Neural cell (in vitro differentiated cells): ENCODE results near the gene TSG101. TPM values are rescaled to one million over a fixed set of nuclear protein-coding genes. Genes with fewer than 3 reads are reported as not detected.

Experiments
- H2AFZ ChIP-seq: fragments of 200-600, 300-800 bp; sonication (generic), shearing (Covaris generic); 2 replicates; pipeline ENCODE4 v1.6.0; 2014; ENCODE audit warnings: low read depth, mild to moderate bottlenecking, antibody characterized with exemption, low read length, moderate library complexity
- H3F3A ChIP-seq: fragments of 200-600 bp; shearing (Covaris generic); 2 replicates; pipeline ENCODE4 v1.6.1; 2016; ENCODE audit warnings: mild to moderate bottlenecking, moderate library complexity, mixed read lengths, antibody characterized with exemption, low read length; ENCODE audit not compliant: insufficient read depth, poor library complexity, severe bottlenecking
- H3K27ac ChIP-seq: fragments of 200-600, 300-800 bp; sonication (generic), shearing (Covaris generic); 2 replicates; pipeline ENCODE4 v1.5.1; 2014; ENCODE audit warnings: mild to moderate bottlenecking, low read length, moderate library complexity
- H3K27me3 ChIP-seq: fragments of 300-800, 200-600 bp; sonication (generic), shearing (Covaris generic); 2 replicates; pipeline ENCODE4 v1.6.0; 2014; ENCODE audit warnings: mild to moderate bottlenecking, low read depth, low read length, moderate library complexity; ENCODE audit not compliant: insufficient read depth
- H3K36me3 ChIP-seq: fragments of 300-800, 200-600 bp; sonication (generic), shearing (Covaris generic); 2 replicates; pipeline ENCODE4 v1.5.1; 2014; ENCODE audit warnings: mild to moderate bottlenecking, antibody characterized with exemption, low read length, moderate library complexity; ENCODE audit not compliant: insufficient read depth
- H3K4me2 ChIP-seq: fragments of 300-800, 200-600 bp; sonication (generic), shearing (Covaris generic); 2 replicates; pipeline ENCODE4 v1.6.0; 2014; ENCODE audit warnings: mild to moderate bottlenecking, low read length
- H3K4me3 ChIP-seq: fragments of 300-800, 200-600 bp; sonication (generic), shearing (Covaris generic); 2 replicates; pipeline ENCODE4 v1.5.1; 2014; ENCODE audit warnings: mild to moderate bottlenecking, low read length, moderate library complexity
- H3K79me2 ChIP-seq: fragments of 200-600 bp; shearing (Covaris generic); replicated peaks from 2 replicates; pipeline ENCODE4 v1.6.0; 2014; ENCODE audit warnings: mild to moderate bottlenecking, low read length, moderate library complexity; ENCODE audit not compliant: insufficient read depth
- H3K9ac ChIP-seq: fragments of 300-800, 200-600 bp; sonication (generic), shearing (Covaris generic); 2 replicates; pipeline ENCODE4 v1.6.1; 2016; ENCODE audit warnings: mild to moderate bottlenecking, low read length, mixed read lengths
- H3K9me2 ChIP-seq: fragments of 200-600 bp; shearing (Covaris generic); 2 replicates; pipeline ENCODE4 v1.6.1; 2016; ENCODE audit warnings: mild to moderate bottlenecking, low read length, mixed read lengths; ENCODE audit not compliant: insufficient read depth
- H3K9me3 ChIP-seq: fragments of 200-600, 300-800 bp; sonication (generic), shearing (Covaris generic); 2 replicates; pipeline ENCODE4 v1.6.1; 2016; ENCODE audit warnings: mild to moderate bottlenecking, mixed run types, low read length, moderate library complexity, mixed read lengths
- H4K20me1 ChIP-seq: fragments of 200-600 bp; shearing (Covaris generic); 2 replicates; pipeline ENCODE4 v1.6.1; 2016; ENCODE audit warnings: mild to moderate bottlenecking, mixed run types; ENCODE audit not compliant: insufficient read depth
- EP300 ChIP-seq: fragments of 450-650 bp; conservative IDR thresholded peaks from 2 replicates; pipeline ENCODE4 v1.6.1; 2014; ENCODE audit warnings: antibody characterized with exemption, mild to moderate bottlenecking, moderate library complexity; ENCODE audit not compliant: poor library complexity, severe bottlenecking
- EZH2 ChIP-seq: fragments of 200-600, 300-800 bp; shearing (Covaris generic), sonication (generic); IDR thresholded peaks from 2 replicates; pipeline ENCODE4 v1.6.1; 2014; ENCODE audit warnings: antibody characterized with exemption, low read length, borderline replicate concordance, mild to moderate bottlenecking; ENCODE audit not compliant: insufficient read depth, poor library complexity, severe bottlenecking
- MXI1 ChIP-seq: fragments of 450-650 bp; conservative IDR thresholded peaks from 2 replicates; pipeline ENCODE4 v1.6.1; 2014; ENCODE audit warnings: antibody characterized with exemption, mild to moderate bottlenecking; ENCODE audit not compliant: poor library complexity, severe bottlenecking
- POLR2AphosphoS5 ChIP-seq: IDR thresholded peaks from 2 replicates; pipeline ENCODE4 v1.6.1; 2012
- RAD21 ChIP-seq: fragments of 450-650 bp; conservative IDR thresholded peaks from 2 replicates; pipeline ENCODE4 v1.6.1; 2014; ENCODE audit warnings: antibody characterized with exemption, mild to moderate bottlenecking, moderate library complexity
- REST ChIP-seq: IDR thresholded peaks from 2 replicates; pipeline ENCODE4 v1.6.1; 2012; ENCODE audit warnings: borderline replicate concordance
- SMC3 ChIP-seq: fragments of 450-650 bp; conservative IDR thresholded peaks from 2 replicates; pipeline ENCODE4 v1.6.1; 2014; ENCODE audit warnings: antibody characterized with exemption, mild to moderate bottlenecking, moderate library complexity; ENCODE audit not compliant: poor library complexity
- TAF1 ChIP-seq: IDR thresholded peaks from 2 replicates; pipeline ENCODE4 v1.6.1; 2012; ENCODE audit warnings: low read depth
- polyA plus RNA-seq: library from polyadenylated mRNA; depleted of rRNA; stranded (reverse); fragments of >200 nt; gene quantifications from 2 replicates; pipeline ENCODE4 v1.2.3, GENCODE V29; 2014
- TF ChIP-seq, protein P1 (sequence below): fragments of 450-650 bp; IDR thresholded peaks from 2 replicates; pipeline ENCODE4 v1.5.1; 2014; ENCODE audit warnings: antibody characterized with exemption, mild to moderate bottlenecking, moderate library complexity; ENCODE audit not compliant: poor library complexity, severe bottlenecking

Gene TSG101
- polyA plus RNA-seq, 1 donor from 2014 or later, result 115 TPM

- H3K9me2 ChIP-seq, result no peaks in the 10 kb centered on the region
- TF ChIP-seq POLR2AphosphoS5 (no peak), EZH2 (no peak), RAD21 (no peak), EP300 (no peak)
- TF ChIP-seq, protein P1, sequence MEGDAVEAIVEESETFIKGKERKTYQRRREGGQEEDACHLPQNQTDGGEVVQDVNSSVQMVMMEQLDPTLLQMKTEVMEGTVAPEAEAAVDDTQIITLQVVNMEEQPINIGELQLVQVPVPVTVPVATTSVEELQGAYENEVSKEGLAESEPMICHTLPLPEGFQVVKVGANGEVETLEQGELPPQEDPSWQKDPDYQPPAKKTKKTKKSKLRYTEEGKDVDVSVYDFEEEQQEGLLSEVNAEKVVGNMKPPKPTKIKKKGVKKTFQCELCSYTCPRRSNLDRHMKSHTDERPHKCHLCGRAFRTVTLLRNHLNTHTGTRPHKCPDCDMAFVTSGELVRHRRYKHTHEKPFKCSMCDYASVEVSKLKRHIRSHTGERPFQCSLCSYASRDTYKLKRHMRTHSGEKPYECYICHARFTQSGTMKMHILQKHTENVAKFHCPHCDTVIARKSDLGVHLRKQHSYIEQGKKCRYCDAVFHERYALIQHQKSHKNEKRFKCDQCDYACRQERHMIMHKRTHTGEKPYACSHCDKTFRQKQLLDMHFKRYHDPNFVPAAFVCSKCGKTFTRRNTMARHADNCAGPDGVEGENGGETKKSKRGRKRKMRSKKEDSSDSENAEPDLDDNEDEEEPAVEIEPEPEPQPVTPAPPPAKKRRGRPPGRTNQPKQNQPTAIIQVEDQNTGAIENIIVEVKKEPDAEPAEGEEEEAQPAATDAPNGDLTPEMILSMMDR, result no peak
- H3K27me3 ChIP-seq, result no peaks in the 10 kb centered on the region
- no peaks in the 10 kb centered on the region for H3K9me3 ChIP-seq
- no peak overlapping the region for H3K4me2 ChIP-seq
- H3K79me2 ChIP-seq, result no peaks in the 10 kb centered on the region
- no peak overlapping the region for H3K9ac ChIP-seq
- H2AFZ ChIP-seq, result no peak overlapping the region
- no peaks in the 10 kb centered on the region for H3K36me3 ChIP-seq
- H3K27ac ChIP-seq, result no peak overlapping the region
- no peaks in the 10 kb centered on the region for H3F3A ChIP-seq
- no peak overlapping the region for H3K4me3 ChIP-seq
- H4K20me1 ChIP-seq, result no peaks in the 10 kb centered on the region
Measured at GRCh38 chr11:18564149-18564548, 37.4 kb upstream of the TSG101 start.

DNA sequence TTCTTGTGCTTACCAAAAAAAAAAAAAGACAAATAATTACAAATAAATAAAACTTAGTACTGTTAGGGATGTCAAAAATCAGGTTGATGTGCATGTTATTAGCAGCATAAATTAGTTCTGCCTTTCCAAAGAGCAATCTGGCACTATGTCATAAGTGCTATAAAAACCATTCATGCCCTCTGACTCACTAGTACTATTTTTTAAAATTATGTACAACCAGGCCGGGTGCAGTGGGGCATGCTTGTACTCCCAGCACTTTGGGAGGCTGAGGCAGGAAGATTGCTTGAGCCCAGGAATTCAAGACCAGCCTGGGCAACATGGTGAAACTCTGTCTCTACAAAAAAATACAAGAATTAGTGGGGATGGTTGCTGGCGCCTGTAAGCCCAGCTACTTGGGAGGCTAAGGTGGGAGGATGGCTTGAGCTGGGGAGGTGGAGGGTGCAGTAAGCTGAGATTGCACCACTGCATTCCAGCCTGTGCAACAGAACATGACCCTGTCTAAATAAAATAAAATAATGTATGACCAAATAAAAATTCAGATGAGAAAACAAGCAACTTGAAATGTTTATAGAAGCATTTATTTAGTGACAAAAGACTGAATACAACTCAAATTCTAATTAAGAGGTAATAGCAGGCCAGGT lies 36.5 kb upstream of the TSG101 start:
- no peaks in the 10 kb centered on the region for H4K20me1 ChIP-seq
- H3K9me3 ChIP-seq, result no peaks in the 10 kb centered on the region
- no peak overlapping the region for H3K4me2 ChIP-seq
- TF ChIP-seq TAF1 (no peak), EZH2 (no peak), EP300 (no peak), REST (no peak), POLR2AphosphoS5 (no peak), RAD21 (no peak), SMC3 (no peak), MXI1 (no peak)
- TF ChIP-seq, protein P1, result no peak
- no peaks in the 10 kb centered on the region for H3K79me2 ChIP-seq
- no peak overlapping the region for H3K9ac ChIP-seq
- H3K36me3 ChIP-seq, result no peaks in the 10 kb centered on the region
- no peaks in the 10 kb centered on the region for H3F3A ChIP-seq
- H3K27me3 ChIP-seq, result no peaks in the 10 kb centered on the region
- H2AFZ ChIP-seq, result no peak overlapping the region
- H3K9me2 ChIP-seq, result no peaks in the 10 kb centered on the region
- no peak overlapping the region for H3K4me3 ChIP-seq
- H3K27ac ChIP-seq, result no peak overlapping the region
